GM12874 (cell line): ENCODE results near the gene SLC22A31.

ENCODE experiments used
- TF ChIP-seq, protein P1 (sequence below): IDR thresholded peaks from 2 replicates; pipeline ENCODE4 v1.5.1; 2011; ENCODE audit warnings: low read depth, mild to moderate bottlenecking, control low read depth, low read length, moderate library complexity; ENCODE audit not compliant: insufficient read depth

Gene SLC22A31

DNA sequence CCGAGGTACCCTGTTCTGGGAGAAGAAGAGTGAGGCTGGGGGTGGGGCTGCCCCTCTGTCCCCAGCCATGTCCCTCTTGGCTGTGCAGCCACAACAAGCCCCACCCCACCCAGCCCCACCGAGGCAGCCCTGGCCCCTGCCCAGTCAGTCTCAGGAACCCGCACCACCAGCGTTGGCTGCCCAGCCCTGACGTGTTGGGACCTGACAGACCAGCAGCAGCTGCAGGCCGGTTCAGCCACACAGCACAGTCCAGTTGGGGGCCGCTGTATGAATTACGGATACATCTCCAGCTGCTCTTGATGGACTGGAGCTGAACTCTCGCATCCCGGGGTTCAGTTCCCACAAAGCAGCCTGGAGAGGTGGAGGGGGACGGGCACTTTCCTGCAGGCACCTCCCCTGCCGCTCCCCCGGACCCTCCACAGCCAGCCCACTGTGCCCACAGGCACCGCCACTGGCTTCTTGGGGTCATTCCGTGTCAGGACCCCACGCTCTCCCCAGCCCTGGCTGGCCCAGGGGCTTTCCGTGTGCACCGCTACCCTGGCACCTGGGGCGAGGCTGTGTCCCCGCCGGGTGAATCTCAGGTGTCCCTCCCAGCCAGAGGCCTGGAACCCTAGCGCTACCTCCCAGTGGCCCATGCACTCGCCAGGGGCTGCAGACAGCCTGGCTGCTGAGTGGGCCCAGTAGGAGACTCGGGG lies 21.7 kb downstream of the SLC22A31 start:
- TF ChIP-seq, protein P1, sequence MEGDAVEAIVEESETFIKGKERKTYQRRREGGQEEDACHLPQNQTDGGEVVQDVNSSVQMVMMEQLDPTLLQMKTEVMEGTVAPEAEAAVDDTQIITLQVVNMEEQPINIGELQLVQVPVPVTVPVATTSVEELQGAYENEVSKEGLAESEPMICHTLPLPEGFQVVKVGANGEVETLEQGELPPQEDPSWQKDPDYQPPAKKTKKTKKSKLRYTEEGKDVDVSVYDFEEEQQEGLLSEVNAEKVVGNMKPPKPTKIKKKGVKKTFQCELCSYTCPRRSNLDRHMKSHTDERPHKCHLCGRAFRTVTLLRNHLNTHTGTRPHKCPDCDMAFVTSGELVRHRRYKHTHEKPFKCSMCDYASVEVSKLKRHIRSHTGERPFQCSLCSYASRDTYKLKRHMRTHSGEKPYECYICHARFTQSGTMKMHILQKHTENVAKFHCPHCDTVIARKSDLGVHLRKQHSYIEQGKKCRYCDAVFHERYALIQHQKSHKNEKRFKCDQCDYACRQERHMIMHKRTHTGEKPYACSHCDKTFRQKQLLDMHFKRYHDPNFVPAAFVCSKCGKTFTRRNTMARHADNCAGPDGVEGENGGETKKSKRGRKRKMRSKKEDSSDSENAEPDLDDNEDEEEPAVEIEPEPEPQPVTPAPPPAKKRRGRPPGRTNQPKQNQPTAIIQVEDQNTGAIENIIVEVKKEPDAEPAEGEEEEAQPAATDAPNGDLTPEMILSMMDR = no peak

DNA sequence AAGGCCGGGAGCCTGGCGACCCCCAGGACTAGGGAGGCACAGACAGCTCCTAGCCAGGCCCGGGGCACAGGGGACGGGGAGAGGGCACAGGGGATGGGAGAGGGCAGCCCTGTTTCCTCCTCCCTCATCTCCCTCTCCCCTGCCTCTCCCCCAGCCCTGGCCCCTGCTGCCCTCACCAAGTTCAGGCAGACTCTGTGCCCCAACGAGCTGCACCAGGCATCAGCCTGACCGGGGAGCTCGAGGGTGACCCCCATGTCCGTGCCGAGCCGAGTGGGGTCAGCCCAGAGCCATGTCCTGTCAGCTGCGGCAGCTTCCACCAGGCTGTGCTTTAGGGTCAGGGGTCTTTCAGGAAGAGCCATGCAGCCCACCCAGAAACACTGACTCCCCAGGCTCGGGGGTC lies 22.8 kb downstream of the SLC22A31 start:
- TF ChIP-seq, protein P1 = no peak

DNA sequence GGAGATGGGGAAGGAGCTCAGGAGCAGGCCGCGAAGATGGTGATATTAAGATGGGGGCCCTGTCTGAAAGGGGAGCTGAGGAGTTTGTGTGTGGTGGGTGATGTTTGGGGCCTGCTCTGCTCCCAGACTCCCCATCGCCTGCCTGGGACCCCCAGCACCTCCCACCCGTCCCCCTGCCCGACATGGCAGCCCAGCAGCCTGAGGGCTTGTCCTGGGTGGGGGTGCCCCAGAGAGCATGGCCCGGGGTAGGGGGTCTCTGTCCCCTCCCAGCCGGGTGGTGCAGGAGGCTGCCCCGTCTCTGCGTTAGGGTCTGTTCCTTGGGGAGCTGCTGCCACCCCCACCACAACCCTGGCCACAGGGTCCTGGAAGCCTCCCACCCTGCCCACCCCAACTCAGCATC lies 23.6 kb downstream of the SLC22A31 start:
- TF ChIP-seq, protein P1 = no peak

DNA sequence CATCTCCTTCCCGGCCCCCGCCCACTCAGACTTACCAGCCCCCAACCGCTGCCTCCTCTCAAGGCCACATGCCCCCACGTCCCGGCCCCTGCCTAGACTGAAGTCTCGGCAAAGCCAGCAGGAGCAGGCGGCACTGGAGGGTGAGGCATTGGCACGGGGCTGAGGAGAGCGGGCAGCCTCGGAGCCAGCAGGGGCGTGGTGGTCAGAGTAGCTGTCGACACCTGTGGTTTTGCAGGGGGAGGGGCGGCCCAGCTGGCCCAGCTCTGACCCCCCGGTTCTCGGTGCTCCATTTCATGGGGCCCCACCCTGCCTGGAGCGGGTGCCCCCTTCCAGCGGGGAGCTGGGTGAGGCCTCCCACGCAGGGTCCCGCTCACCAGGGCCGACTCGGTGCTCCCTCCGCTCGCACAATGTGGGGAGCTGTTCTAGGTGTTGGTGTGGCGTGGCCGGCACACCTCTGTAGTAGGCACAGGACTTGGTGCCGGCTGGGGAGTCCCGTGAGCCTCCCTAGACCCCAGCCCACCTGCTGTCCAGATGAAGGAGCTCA lies 24.1 kb downstream of the SLC22A31 start:
- TF ChIP-seq, protein P1 = no peak

DNA sequence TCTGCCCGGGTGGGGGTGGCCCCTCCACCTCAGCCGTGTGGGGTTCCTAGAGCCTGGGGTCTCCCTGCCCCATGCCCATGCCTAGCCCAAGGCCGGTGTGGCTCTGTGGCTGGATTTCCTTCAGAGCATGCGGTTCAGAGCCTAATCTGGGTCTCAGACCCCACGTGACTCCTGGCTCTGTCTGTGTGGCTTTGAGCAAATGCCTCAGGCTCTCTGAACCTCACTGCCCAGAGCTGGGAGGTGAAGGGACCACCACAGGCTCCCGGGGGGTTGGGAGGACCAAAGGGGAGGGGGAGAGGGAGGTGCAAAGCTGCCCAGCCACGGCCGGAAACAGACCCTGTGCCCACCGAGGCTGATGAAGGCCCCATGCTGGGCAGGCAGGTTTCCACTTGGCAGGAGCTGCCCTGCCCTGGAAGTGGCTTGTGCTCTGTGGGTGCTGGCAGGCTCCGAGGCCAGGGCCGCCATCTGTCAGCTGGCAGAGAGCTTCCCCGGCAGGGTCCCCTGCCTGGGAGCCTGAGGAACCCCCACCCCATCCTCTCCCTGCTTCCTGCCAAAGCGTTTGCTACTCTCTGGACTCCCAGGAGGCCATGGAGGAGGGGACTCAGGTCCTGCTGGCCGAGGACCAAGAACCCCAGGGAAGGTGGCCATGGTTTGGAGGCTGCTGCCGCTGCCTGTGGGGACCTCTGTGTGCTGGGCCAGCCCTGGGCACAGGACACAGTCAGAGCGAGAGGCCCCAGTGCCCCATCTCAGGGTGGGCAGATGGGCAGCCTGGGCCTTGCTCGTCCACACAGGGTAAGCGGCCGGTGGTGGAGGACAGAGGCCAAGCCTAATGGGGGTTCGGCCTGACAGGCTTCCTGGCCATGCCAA lies 24.8 kb downstream of the SLC22A31 start:
- TF ChIP-seq, protein P1 = no peak

DNA sequence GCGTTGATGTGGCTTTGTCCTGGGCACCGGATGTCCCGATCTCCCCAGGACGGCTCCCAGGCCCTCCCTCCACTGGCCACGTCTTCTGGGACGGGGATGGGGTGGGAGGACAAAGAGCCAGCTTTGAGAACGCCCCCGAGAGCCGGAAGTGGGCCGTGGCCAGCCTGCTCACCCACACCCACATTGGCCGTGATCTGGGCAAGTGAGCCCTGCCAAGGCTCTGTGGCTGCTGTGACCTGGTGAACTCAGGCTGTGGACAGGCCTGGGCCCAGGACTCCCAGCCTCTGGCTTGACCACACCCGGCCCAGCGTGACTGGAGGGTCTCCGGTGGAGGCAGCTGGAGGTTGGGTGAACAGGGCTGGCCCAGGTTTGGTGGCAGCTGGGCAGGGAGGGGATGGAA lies 25.5 kb downstream of the SLC22A31 start:
- TF ChIP-seq, protein P1 = no peak

DNA sequence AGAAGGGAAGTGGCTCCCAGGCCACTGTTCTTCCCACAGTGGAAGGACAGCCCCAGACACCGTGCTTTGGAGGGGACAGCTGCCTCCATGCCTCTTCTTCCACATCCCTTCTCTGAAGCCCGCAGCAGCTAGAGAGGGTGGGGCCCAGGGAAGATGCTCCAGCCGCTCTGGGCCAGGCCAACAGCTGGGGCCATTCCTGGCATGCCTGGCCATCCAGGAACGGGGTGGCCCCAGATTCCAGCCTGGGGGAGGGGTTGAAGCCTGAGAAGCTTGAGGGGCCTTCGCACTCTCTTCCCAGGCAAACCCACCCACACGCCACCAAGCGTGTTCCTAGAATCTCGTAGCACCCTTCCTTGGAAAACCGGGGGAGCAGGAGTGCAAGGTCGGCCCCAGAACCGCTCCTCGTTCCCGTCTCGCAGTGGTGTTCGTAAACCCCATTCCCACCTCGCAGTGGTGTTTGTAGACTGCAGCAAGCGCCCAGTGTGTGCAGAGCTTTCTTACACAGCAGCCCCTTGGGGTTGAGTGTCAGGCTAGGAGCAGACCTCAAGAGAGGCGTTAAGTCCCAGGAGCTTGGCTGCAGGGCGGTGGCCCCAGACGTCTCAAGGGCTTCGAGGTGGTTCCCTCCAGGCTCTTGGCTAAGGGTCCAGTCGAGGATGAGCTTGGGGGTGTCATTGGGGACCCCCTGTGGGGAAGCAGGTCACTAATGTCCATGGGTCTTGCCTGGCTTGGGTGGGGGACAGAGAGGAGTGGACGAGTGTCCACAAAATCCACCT lies 26.1 kb downstream of the SLC22A31 start:
- TF ChIP-seq, protein P1 = no peak
